K562 (cell line): ENCODE measurements around the gene OXLD1. TPM values are rescaled to one million over a fixed set of nuclear protein-coding genes. Genes with fewer than 3 reads are reported as not detected.
A peak's percentile ranks its signal among the peaks of the same experiment; 100 is the strongest.

Experiments used
- DACH1 ChIP-seq: fragments of 450-650 bp; IDR thresholded peaks from 2 replicates; pipeline ENCODE4 v1.6.1; 2018; ENCODE audit not compliant: partially characterized antibody
- KLF13 ChIP-seq: fragments of 450-650 bp; IDR thresholded peaks from 2 replicates; pipeline ENCODE4 v1.6.1; 2016; ENCODE audit warnings: missing genetic modification characterization, low read depth, mild to moderate bottlenecking, missing compliant biosample characterization, moderate library complexity, borderline replicate concordance
- MEF2D ChIP-seq: conservative IDR thresholded peaks from 2 replicates; pipeline ENCODE4 v1.6.1; 2016; ENCODE audit warnings: low read depth, missing genetic modification characterization, missing compliant biosample characterization
- PURB ChIP-seq: sonication (generic); formaldehyde crosslinking; IDR thresholded peaks from 2 replicates; pipeline ENCODE4 v1.9.0; 2021; ENCODE audit warnings: low read depth, mild to moderate bottlenecking, missing genetic modification reagents
- ZZZ3 ChIP-seq: fragments of 450-650 bp; IDR thresholded peaks from 2 replicates; pipeline ENCODE4 v1.6.1; 2016; ENCODE audit warnings: antibody characterized with exemption, mild to moderate bottlenecking, moderate library complexity
- polyA plus RNA-seq, 8 experiments: library from polyadenylated mRNA; depleted of rRNA in 4 of 8; stranded (reverse) in 5 of 8; unstranded in 3 of 8; fragments of >200 nt; fragmentation: Nextera tagmentation in 2 of 8; fragmentation: Illumina TruSeq in 1 of 8; extraction: Ambion mirVana in 2 of 8; extraction: Trizol in 1 of 8; gene quantifications; 2 replicates each; pipeline versions ENCODE4 v1.2.1 to v1.2.3, GENCODE V29; 2011 to 2014; ENCODE audit warnings: inconsistent platforms in 1 of 8, missing spikeins in 1 of 8
- total RNA-seq, 7 experiments: library from RNA; depleted of rRNA in 6 of 7; stranded (reverse); fragments of >200 nt in 6 of 7; fragmentation: Illumina TruSeq in 2 of 7; extraction: Trizol in 2 of 7; gene quantifications; 2 replicates each; pipeline versions ENCODE4 v1.2.1 to v1.2.3, GENCODE V29; 2011 to 2021; ENCODE audit warnings: low replicate concordance in 1 of 7
- TF ChIP-seq, protein P1 (sequence below): sonication (generic); formaldehyde crosslinking; IDR thresholded peaks from 2 replicates; pipeline ENCODE4 v1.8.1; 2023; ENCODE audit warnings: missing genetic modification reagents, mild to moderate bottlenecking, borderline replicate concordance
- TF ChIP-seq, protein P2 (sequence below): fragments of 450-650 bp; conservative IDR thresholded peaks from 2 replicates; pipeline ENCODE4 v1.6.1; 2016; ENCODE audit warnings: missing genetic modification characterization, low read depth, mild to moderate bottlenecking, control low read depth, missing compliant biosample characterization
- TF ChIP-seq, protein P3 (sequence below): sonication (generic); formaldehyde crosslinking; IDR thresholded peaks from 2 replicates; pipeline ENCODE4 v1.8.0; 2022; ENCODE audit warnings: missing genetic modification reagents, mild to moderate bottlenecking, moderate library complexity, borderline replicate concordance
- TF ChIP-seq, protein P4 (sequence below): fragments of 450-650 bp; IDR thresholded peaks from 2 replicates; pipeline ENCODE4 v1.6.1; 2016; ENCODE audit warnings: low read depth

Gene OXLD1
- total and polyA plus RNA-seq, 9 of the 15 experiments (the other 6 are each of a cell fraction or from before 2014, with no cell fraction given) = 4.4 to 115 (median 29.3) TPM

DNA sequence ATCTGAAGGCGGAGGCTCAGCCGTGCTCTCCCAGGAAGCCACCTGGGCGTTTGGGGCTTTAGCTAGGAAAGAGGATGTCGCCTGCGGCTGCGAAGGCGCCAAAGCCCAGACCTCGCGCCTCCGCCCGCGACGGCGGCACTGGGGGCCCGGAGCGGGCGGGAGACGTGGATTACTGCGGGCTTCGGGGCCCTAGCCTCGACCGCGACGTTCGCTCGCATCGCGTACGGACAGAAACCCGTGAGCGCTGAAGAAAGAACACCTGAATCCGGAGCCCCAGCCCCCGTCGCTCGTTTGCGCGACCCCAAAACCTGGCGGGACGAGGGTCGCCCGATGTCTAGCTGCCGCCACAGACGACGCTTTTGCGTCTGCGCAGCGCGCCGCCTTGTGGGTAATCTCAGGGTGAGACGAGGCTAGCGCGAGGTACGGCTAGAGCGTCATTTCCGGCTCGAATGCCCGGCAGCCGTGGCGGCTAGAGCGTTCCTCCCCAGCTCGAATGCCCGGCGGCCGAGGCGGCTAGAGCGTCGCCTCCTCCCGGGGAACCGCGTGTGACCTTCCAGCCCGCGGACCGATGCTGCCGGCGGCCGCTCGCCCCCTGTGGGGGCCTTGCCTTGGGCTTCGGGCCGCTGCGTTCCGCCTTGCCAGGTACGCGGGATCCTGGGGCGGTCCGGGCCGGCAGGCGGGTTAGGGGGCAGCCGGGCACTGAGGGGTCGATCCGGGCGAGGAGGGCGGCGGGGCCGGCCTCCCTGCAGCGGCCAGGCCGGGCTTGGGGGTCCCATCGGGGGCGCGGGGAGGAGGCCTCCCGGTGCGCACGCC, 36.7 kb upstream of the OXLD1 start, which contains the start of gene MRPL12 (continued):
- TF ChIP-seq, protein P1, sequence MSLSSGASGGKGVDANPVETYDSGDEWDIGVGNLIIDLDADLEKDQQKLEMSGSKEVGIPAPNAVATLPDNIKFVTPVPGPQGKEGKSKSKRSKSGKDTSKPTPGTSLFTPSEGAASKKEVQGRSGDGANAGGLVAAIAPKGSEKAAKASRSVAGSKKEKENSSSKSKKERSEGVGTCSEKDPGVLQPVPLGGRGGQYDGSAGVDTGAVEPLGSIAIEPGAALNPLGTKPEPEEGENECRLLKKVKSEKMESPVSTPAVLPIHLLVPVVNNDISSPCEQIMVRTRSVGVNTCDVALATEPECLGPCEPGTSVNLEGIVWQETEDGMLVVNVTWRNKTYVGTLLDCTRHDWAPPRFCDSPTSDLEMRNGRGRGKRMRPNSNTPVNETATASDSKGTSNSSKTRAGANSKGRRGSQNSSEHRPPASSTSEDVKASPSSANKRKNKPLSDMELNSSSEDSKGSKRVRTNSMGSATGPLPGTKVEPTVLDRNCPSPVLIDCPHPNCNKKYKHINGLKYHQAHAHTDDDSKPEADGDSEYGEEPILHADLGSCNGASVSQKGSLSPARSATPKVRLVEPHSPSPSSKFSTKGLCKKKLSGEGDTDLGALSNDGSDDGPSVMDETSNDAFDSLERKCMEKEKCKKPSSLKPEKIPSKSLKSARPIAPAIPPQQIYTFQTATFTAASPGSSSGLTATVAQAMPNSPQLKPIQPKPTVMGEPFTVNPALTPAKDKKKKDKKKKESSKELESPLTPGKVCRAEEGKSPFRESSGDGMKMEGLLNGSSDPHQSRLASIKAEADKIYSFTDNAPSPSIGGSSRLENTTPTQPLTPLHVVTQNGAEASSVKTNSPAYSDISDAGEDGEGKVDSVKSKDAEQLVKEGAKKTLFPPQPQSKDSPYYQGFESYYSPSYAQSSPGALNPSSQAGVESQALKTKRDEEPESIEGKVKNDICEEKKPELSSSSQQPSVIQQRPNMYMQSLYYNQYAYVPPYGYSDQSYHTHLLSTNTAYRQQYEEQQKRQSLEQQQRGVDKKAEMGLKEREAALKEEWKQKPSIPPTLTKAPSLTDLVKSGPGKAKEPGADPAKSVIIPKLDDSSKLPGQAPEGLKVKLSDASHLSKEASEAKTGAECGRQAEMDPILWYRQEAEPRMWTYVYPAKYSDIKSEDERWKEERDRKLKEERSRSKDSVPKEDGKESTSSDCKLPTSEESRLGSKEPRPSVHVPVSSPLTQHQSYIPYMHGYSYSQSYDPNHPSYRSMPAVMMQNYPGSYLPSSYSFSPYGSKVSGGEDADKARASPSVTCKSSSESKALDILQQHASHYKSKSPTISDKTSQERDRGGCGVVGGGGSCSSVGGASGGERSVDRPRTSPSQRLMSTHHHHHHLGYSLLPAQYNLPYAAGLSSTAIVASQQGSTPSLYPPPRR = 0 out of 2 replicates have a peak, but pooled peaks have one; percentile 5
- TF ChIP-seq, protein P2, sequence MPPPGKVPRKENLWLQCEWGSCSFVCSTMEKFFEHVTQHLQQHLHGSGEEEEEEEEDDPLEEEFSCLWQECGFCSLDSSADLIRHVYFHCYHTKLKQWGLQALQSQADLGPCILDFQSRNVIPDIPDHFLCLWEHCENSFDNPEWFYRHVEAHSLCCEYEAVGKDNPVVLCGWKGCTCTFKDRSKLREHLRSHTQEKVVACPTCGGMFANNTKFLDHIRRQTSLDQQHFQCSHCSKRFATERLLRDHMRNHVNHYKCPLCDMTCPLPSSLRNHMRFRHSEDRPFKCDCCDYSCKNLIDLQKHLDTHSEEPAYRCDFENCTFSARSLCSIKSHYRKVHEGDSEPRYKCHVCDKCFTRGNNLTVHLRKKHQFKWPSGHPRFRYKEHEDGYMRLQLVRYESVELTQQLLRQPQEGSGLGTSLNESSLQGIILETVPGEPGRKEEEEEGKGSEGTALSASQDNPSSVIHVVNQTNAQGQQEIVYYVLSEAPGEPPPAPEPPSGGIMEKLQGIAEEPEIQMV = no peak
- peak; percentile 87 for TF ChIP-seq ZZZ3
- TF ChIP-seq KLF13 (tag) = 0 out of 2 replicates have a peak, but pooled peaks have one; percentile 25
- TF ChIP-seq, protein P3, sequence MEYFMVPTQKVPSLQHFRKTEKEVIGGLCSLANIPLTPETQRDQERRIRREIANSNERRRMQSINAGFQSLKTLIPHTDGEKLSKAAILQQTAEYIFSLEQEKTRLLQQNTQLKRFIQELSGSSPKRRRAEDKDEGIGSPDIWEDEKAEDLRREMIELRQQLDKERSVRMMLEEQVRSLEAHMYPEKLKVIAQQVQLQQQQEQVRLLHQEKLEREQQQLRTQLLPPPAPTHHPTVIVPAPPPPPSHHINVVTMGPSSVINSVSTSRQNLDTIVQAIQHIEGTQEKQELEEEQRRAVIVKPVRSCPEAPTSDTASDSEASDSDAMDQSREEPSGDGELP (CRISPR knock-in tag) = peak; percentile 85
- TF ChIP-seq MEF2D (tag) = no peak
- TF ChIP-seq DACH1 = no peak
- no peak for TF ChIP-seq PURB
- TF ChIP-seq, protein P4, sequence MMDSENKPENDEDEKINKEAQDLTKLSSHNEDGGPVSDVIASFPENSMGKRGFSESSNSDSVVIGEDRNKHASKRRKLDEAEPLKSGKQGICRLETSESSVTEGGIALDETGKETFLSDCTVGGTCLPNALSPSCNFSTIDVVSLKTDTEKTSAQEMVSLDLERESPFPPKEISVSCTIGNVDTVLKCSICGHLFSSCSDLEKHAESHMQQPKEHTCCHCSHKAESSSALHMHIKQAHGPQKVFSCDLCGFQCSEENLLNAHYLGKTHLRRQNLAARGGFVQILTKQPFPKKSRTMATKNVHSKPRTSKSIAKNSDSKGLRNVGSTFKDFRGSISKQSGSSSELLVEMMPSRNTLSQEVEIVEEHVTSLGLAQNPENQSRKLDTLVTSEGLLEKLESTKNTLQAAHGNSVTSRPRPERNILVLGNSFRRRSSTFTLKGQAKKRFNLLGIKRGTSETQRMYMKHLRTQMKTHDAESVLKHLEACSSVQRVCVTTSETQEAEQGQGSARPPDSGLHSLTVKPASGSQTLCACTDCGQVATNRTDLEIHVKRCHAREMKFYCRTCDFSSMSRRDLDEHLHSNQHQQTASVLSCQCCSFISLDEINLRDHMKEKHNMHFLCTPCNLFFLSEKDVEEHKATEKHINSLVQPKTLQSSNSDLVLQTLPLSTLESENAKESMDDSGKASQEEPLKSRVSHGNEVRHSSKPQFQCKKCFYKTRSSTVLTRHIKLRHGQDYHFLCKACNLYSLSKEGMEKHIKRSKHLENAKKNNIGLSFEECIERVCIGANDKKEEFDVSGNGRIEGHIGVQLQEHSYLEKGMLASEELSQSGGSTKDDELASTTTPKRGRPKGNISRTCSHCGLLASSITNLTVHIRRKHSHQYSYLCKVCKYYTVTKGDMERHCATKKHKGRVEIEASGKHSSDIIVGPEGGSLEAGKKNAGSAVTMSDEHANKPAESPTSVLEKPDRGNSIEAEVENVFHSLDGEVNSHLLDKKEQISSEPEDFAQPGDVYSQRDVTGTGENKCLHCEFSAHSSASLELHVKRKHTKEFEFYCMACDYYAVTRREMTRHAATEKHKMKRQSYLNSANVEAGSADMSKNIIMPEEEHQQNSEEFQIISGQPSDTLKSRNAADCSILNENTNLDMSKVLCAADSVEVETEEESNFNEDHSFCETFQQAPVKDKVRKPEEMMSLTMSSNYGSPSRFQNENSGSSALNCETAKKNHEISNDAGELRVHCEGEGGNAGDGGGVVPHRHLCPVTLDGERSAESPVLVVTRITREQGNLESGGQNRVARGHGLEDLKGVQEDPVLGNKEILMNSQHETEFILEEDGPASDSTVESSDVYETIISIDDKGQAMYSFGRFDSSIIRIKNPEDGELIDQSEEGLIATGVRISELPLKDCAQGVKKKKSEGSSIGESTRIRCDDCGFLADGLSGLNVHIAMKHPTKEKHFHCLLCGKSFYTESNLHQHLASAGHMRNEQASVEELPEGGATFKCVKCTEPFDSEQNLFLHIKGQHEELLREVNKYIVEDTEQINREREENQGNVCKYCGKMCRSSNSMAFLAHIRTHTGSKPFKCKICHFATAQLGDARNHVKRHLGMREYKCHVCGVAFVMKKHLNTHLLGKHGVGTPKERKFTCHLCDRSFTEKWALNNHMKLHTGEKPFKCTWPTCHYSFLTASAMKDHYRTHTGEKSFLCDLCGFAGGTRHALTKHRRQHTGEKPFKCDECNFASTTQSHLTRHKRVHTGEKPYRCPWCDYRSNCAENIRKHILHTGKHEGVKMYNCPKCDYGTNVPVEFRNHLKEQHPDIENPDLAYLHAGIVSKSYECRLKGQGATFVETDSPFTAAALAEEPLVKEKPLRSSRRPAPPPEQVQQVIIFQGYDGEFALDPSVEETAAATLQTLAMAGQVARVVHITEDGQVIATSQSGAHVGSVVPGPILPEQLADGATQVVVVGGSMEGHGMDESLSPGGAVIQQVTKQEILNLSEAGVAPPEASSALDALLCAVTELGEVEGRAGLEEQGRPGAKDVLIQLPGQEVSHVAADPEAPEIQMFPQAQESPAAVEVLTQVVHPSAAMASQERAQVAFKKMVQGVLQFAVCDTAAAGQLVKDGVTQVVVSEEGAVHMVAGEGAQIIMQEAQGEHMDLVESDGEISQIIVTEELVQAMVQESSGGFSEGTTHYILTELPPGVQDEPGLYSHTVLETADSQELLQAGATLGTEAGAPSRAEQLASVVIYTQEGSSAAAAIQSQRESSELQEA = no peak
